GM20000 (cell line): ENCODE measurements around the gene NXNL1.
"Not testable (repeated sequence)": the region's sequence is repeated elsewhere in the genome, so short reads cannot be mapped to it uniquely, and the experiment has no call there.

ENCODE experiments used
- DNase-seq: peaks from one replicate; pipeline ENCODE4 v3.0.0; 2012; ENCODE audit warnings: low spot score
- CTCF ChIP-seq: IDR thresholded peaks from 2 replicates; pipeline ENCODE4 v1.5.1; 2012; ENCODE audit warnings: mild to moderate bottlenecking, control low read depth; ENCODE audit errors: extremely low read depth, missing control alignments

The NXNL1 gene

DNA sequence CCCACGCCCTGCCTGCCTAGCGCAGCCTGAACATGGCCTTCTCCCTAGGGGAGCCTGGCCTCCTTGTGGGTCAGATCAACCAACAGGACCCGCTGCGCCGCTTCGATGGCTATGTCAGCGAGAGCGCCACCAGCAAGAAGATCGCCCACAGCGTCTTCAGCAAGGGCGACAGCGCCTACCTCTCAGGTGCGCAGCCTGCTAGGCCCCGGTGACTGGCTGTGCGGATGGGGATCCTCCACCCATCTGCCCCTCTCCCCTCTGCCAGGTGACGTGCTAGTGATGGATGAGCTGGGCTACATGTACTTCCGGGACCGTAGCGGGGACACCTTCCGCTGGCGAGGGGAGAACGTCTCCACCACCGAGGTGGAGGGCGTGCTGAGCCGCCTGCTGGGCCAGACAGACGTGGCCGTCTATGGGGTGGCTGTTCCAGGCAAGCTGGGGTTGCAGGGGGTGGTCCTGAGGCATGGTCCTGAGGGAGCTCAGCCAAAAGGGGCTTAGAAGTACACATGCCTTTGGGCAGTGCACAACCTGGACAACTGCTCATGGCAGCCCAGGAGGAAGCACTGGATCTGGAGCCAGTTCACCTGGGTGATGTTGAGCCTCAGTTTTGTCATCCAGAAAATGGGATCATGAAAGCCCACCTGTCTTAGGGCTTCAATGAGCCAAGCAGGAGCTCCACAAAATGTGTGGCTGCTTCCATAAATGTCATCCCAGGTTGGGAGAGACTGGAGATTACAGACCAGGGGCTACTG, 39.9 kb upstream of the NXNL1 start:
- no peak for TF ChIP-seq CTCF
- no peak for DNase-seq

GRCh38 chr19:17499648-17500446, 39.1 kb upstream of the NXNL1 start:
- no peak for DNase-seq

GRCh38 chr19:17499025-17499424, 38.3 kb upstream of the NXNL1 start:
- DNase-seq, result not testable (repeated sequence)

More at GRCh38 chr19:17499648-17500446, 39.1 kb upstream of the NXNL1 start:
- no peak for TF ChIP-seq CTCF

DNA sequence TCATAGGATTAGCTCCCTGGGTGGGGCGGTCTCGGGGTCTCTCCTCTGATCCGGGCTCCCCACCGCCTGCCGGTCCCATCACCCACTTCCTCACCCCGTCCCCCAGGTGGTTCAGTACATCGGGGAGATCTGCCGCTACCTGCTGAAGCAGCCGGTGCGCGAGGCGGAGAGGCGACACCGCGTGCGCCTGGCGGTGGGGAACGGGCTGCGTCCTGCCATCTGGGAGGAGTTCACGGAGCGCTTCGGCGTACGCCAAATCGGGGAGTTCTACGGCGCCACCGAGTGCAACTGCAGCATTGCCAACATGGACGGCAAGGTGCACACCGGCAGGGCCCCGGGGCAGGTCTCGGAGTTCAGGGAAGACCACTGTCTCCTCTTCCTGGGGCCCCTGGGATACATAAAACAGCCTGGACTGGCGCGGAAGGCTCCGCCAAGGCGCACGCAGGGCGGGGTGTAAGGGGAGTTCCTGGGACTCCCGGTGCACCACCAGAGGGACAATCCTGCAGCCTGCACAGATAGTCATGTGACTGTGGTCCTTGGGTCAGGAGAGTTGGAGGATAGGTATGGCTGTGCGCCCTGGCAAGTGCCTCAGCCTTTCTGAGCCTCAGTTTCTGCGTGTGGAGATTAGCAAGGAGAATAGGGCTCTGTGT, 36.5 kb upstream of the NXNL1 start:
- no peak for TF ChIP-seq CTCF
- DNase-seq, result no peak

GRCh38 chr19:17496337-17496997, 35.7 kb upstream of the NXNL1 start:
- DNase-seq, result peak; percentile 93
- peak; percentile 88 for TF ChIP-seq CTCF

DNA sequence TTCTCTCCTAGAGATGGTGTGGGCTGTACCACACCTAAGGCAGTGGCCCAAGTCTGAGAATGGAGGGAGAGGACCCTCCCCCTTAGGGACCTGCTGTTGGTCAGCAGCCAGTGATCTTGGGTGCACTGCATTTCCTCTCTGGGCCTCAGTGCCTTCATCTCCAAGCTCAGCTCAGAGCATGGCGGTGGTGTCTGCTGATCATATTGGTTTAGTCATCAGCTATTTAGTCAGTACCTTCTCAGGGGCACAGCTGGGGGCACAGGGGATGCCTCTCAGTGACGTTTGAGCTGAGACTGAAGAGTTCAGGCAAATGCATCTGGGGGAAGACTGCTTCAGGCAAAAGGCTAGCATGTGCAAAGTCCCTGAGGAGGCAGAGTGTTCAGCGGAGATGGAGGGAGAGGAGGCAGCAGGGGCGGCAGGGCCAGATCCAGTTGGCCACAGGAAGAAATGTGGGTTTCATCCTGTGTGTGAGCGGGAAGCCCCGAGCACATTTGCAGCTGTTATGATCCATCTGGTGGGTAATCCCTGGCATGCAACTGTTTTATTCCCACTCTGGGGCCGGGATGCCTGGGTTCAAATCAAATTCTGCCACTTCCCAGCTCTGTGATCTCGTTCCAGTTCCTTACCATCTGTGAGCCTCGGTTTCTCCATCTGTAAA, 35.0 kb upstream of the NXNL1 start:
- no peak for DNase-seq
- TF ChIP-seq CTCF, result no peak

DNA sequence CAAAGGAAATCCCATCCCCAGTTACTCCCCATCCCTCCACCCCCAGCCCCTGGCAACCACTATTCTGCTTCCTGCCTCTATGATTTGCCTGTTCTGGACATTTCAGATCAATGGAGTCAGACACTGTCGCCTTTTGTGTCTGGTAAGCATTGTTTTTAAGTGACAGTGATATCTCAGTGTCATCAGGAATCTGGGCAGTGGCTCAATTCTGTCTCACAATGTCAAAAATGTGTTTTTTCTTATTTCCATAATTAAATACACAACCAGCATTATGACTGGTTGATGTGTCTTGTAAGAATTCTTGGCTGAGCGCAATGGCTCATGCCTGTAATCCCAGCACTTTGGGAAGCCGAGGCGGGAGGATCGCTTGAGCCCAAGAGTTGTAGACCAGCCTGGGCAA, 30.6 kb upstream of the NXNL1 start:
- no peak for TF ChIP-seq CTCF
- no peak for DNase-seq
